Parathyroid adenoma (tissue), 2 donors: ENCODE measurements around the gene ST3GAL3.

ENCODE experiments used
- H2AFZ ChIP-seq: fragments of 300-600 bp; sonication (generic); one replicate; pipeline ENCODE4 v1.7.0; 2017; ENCODE audit warnings: antibody characterized with exemption, mild to moderate bottlenecking
- H3K27ac ChIP-seq: fragments of 300-600 bp; sonication (generic); one replicate; pipeline ENCODE4 v1.7.0; 2017
- H3K27me3 ChIP-seq: fragments of 300-600 bp; sonication (generic); one replicate; pipeline ENCODE4 v1.7.0; 2017; ENCODE audit warnings: low read length; ENCODE audit not compliant: control insufficient read depth, insufficient read depth
- H3K36me3 ChIP-seq: fragments of 300-600 bp; sonication (generic); one replicate; pipeline ENCODE4 v1.7.0; 2017; ENCODE audit warnings: low read length; ENCODE audit not compliant: control insufficient read depth, insufficient read depth
- H3K4me1 ChIP-seq: fragments of 300-600 bp; sonication (generic); one replicate; pipeline ENCODE4 v1.7.0; 2017; ENCODE audit warnings: control low read depth
- H3K4me2 ChIP-seq: fragments of 300-600 bp; sonication (generic); one replicate; pipeline ENCODE4 v1.7.0; 2017; ENCODE audit warnings: low read length
- H3K4me3 ChIP-seq: fragments of 300-600 bp; sonication (generic); one replicate; pipeline ENCODE4 v1.7.0; 2017; ENCODE audit warnings: low read depth, low read length
- H3K79me2 ChIP-seq: fragments of 300-600 bp; sonication (generic); one replicate; pipeline ENCODE4 v1.7.0; 2017; ENCODE audit warnings: control low read depth
- H3K9ac ChIP-seq: fragments of 300-600 bp; sonication (generic); one replicate; pipeline ENCODE4 v1.7.0; 2017; ENCODE audit warnings: mild to moderate bottlenecking
- H3K9me3 ChIP-seq: fragments of 300-600 bp; sonication (generic); one replicate; pipeline ENCODE4 v1.7.0; 2017; ENCODE audit warnings: low read length; ENCODE audit not compliant: control insufficient read depth
- CTCF ChIP-seq: fragments of 300-600 bp; sonication (generic); IDR thresholded peaks from one replicate; pipeline ENCODE4 v1.7.0; 2017; ENCODE audit warnings: antibody characterized with exemption, mild to moderate bottlenecking
- donor health status: primary hyperparathyroidism.

Gene ST3GAL3

GRCh38 chr1:43945674-43946235 is 238.4 kb downstream of the ST3GAL3 start:
- Histone ChIP-seq H3K9ac (peak overlapping the region; percentile 53), H3K27ac (peak overlapping the region; percentile 99), H2AFZ (peak overlapping the region; percentile 93), H3K79me2 (peaks cover 8% of the 10 kb centered on the region), H3K4me2 (peak overlapping the region; percentile 94), H3K36me3 (no peaks in the 10 kb centered on the region), H3K4me3 (peak overlapping the region; percentile 87), H3K27me3 (no peaks in the 10 kb centered on the region), H3K4me1 (peaks cover 8% of the 10 kb centered on the region), H3K9me3 (no peaks in the 10 kb centered on the region)
- TF ChIP-seq CTCF, result no peak

GRCh38 chr1:43946236-43947060 is 239.1 kb downstream of the ST3GAL3 start, which contains the start of gene IPO13:
TSS of gene IPO13 (plus strand) at chr1:43946950. CDS start at chr1:43947601, 651 bp downstream.
- Histone ChIP-seq H3K4me1 (peaks cover 8% of the 10 kb centered on the region), H3K27me3 (no peaks in the 10 kb centered on the region), H3K9ac (peak within 1 kb of the TSS; percentile 89), H3K79me2 (peaks cover 8% of the 10 kb centered on the region), H3K4me2 (peak within 1 kb of the TSS; percentile 94), H3K27ac (peak within 1 kb of the TSS; percentile 99), H3K36me3 (no peaks in the 10 kb centered on the region), H2AFZ (peak within 1 kb of the TSS; percentile 93), H3K4me3 (peak within 1 kb of the TSS; percentile 87), H3K9me3 (no peaks in the 10 kb centered on the region)
- peak; percentile 72 for TF ChIP-seq CTCF

GRCh38 chr1:43947061-43947873 is 239.9 kb downstream of the ST3GAL3 start:
- no peaks in the 10 kb centered on the region for H3K27me3 ChIP-seq
- peak overlapping the region; percentile 89 for H3K9ac ChIP-seq
- TF ChIP-seq CTCF, result no peak
- H3K9me3 ChIP-seq, result no peaks in the 10 kb centered on the region
- H3K4me1 ChIP-seq, result peaks cover 8% of the 10 kb centered on the region
- H3K36me3 ChIP-seq, result no peaks in the 10 kb centered on the region
- H3K4me2 ChIP-seq, result peak overlapping the region; percentile 94
- peak overlapping the region; percentile 93 for H2AFZ ChIP-seq
- H3K79me2 ChIP-seq, result peaks cover 8% of the 10 kb centered on the region
- peak overlapping the region; percentile 87 for H3K4me3 ChIP-seq
- peak overlapping the region; percentile 99 for H3K27ac ChIP-seq

- TF ChIP-seq CTCF, result no peak
- Histone ChIP-seq H2AFZ (no peak overlapping the region), H3K9ac (no peak overlapping the region), H3K27ac (no peak overlapping the region), H3K4me2 (peak overlapping the region; percentile 94), H3K4me1 (peaks cover 11% of the 10 kb centered on the region), H3K79me2 (peaks cover 8% of the 10 kb centered on the region), H3K27me3 (no peaks in the 10 kb centered on the region), H3K36me3 (no peaks in the 10 kb centered on the region), H3K4me3 (peak overlapping the region; percentile 87), H3K9me3 (no peaks in the 10 kb centered on the region)
These were observed 240.6 kb downstream of the ST3GAL3 start for GRCh38 chr1:43947874-43948437.
